ENCODE data around the gene R3HDML. TPM values are rescaled to one million over a fixed set of nuclear protein-coding genes. Genes with fewer than 3 reads are reported as not detected.
"Not testable (repeated sequence)": the region's sequence is repeated elsewhere in the genome, so short reads cannot be mapped to it uniquely, and the experiment has no call there.

The R3HDML gene
- total RNA-seq, 1 donor from 2014 or later, result not detected

DNA sequence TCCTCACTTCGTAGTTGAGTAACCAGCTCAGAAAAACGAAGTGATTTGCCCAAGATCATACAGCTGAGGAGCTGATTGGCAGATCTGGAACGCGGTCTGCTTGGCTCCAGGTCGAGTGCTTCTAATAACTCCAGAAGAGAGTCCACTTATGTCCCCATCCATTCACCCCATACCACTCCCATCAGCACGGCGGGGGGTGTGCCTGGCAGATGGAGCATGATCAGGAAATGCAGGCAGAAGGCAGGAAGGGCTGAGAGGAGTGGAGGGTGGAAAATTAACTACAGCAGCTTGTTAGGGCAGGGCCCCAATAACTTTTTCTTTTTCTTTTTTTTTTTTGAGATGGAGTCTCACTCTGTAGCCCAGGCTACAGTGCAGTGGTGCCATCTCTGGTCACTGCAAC lies 40.8 kb upstream of the R3HDML start:
- Histone ChIP-seq H3K36me3 (no peaks in the 10 kb centered on the region), H3K4me1 (no peaks in the 10 kb centered on the region), H3K9me3 (no peaks in the 10 kb centered on the region), H3K4me3 (no peak overlapping the region), H3K27ac (no peak overlapping the region), H3K27me3 (no peaks in the 10 kb centered on the region)
- DNase-seq (ENCODE audit: extremely low spot score in 2 of 2), result no peak
- no peak for TF ChIP-seq POLR2A (IDR thresholded peaks at IDR 0.05)
- intact Hi-C loops (cut with DNase I), result no loop called here

DNA sequence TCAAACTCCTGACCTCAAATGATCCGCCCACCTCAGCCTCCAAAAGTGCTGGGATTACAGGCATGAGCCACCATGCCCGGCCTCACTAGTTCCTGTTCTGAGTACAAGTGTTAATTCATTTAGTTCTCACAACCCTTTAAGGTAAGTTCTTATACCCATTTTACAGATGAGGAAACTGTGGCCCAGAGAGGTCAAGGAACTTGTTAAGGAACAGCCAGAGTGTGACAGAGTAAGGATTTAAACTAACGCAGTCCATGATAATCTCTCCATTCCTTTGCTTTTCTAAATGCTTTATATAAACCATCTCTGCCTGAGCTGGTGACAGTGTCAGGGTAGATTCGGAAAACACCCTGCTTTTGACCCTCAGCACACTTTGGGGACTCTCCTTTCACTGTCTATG lies 39.1 kb upstream of the R3HDML start:
- Histone ChIP-seq H3K27me3 (no peaks in the 10 kb centered on the region), H3K27ac (no peak overlapping the region), H3K4me1 (no peaks in the 10 kb centered on the region), H3K4me3 (no peak overlapping the region), H3K9me3 (no peaks in the 10 kb centered on the region), H3K36me3 (no peaks in the 10 kb centered on the region)
- no peak for TF ChIP-seq POLR2AphosphoS5 (IDR thresholded peaks at IDR 0.05; ENCODE audit: insufficient read depth in 1 of 2, low read depth in 1 of 2)
- no peak for TF ChIP-seq POLR2A (IDR thresholded peaks at IDR 0.05)
- no peak for TF ChIP-seq CTCF (IDR thresholded peaks at IDR 0.05)
- intact Hi-C loops (cut with DNase I), result no loop called here
- DNase-seq (ENCODE audit: extremely low spot score in 2 of 2), result no peak

DNA sequence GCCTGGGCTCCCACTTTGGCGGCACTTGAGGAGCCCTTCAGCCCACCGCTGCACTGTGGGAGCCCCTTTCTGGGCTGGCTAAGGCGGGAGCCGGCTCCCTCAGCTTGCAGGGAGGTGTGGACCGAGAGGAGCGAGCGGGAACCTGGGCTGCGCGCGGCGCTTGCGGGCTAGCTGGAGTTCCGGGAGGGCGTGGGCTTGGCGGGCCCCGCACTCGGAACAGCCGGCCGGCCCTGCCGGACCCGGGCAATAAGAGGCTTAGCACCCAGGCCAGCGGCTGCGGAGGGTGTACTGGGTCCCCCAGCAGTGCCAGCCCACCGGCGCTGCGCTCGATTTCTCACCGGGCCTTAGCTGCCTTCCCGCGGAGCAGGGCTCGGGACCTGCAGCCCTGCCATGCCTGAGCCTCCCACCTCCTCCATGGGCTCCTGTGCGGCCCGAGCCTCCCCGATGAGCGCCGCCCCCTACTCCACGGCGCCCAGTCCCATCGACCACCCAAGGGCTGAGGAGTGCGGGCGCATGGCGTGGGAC lies 37.8 kb upstream of the R3HDML start:
- H3K4me3 ChIP-seq; H3K27me3 ChIP-seq; DNase-seq (ENCODE audit: extremely low spot score in 2 of 2); H3K4me1 ChIP-seq; H3K9me3 ChIP-seq; intact Hi-C loops (cut with DNase I); H3K36me3 ChIP-seq; H3K27ac ChIP-seq: not testable (repeated sequence)

- peaks cover 0 to 2% of the 10 kb centered on the region in 2 donors for H3K36me3 ChIP-seq
- no peaks in the 10 kb centered on the region for H3K27me3 ChIP-seq
- DNase-seq (ENCODE audit: extremely low spot score in 2 of 2), result no peak
- H3K4me1 ChIP-seq, result no peaks in the 10 kb centered on the region
- intact Hi-C loops (cut with DNase I), result no loop called here
- H3K4me3 ChIP-seq, result no peak overlapping the region
- H3K27ac ChIP-seq, result no peak overlapping the region
- TF ChIP-seq POLR2A (IDR thresholded peaks at IDR 0.05), result no peak
- no peak for TF ChIP-seq CTCF (IDR thresholded peaks at IDR 0.05)
- TF ChIP-seq POLR2AphosphoS5 (IDR thresholded peaks at IDR 0.05; ENCODE audit: insufficient read depth in 1 of 2, low read depth in 1 of 2), result no peak
- H3K9me3 ChIP-seq, result no peaks in the 10 kb centered on the region
These were observed 35.6 kb upstream of the R3HDML start for GRCh38 chr20:44301285-44301684.

GRCh38 chr20:44302026-44302669 lies 34.7 kb upstream of the R3HDML start:
- H3K4me1 ChIP-seq, result no peaks in the 10 kb centered on the region
- intact Hi-C loops (cut with DNase I), result no loop called here
- peaks cover 0 to 9% of the 10 kb centered on the region in 2 donors for H3K36me3 ChIP-seq

More at GRCh38 chr20:44302026-44302669, 34.7 kb upstream of the R3HDML start:
- Histone ChIP-seq H3K4me3 (no peak overlapping the region), H3K27ac (no peak overlapping the region), H3K27me3 (no peaks in the 10 kb centered on the region), H3K9me3 (no peaks in the 10 kb centered on the region)
- no peak for TF ChIP-seq POLR2A (IDR thresholded peaks at IDR 0.05)
- TF ChIP-seq CTCF (IDR thresholded peaks at IDR 0.05), result no peak
- TF ChIP-seq POLR2AphosphoS5 (IDR thresholded peaks at IDR 0.05; ENCODE audit: insufficient read depth in 1 of 2, low read depth in 1 of 2), result no peak
- DNase-seq (ENCODE audit: extremely low spot score in 2 of 2), result no peak

All from vagina (tissue), 2 donors.